ENCODE results near the gene ARSJ. TPM values are rescaled to one million over a fixed set of nuclear protein-coding genes. Genes with fewer than 3 reads are reported as not detected.

Gene ARSJ
- total and polyA plus RNA-seq, 2 of the 8 experiments (the other 6 are each of a cell fraction or from before 2014, with no cell fraction given) = 1.4 to 6.3 TPM

DNA sequence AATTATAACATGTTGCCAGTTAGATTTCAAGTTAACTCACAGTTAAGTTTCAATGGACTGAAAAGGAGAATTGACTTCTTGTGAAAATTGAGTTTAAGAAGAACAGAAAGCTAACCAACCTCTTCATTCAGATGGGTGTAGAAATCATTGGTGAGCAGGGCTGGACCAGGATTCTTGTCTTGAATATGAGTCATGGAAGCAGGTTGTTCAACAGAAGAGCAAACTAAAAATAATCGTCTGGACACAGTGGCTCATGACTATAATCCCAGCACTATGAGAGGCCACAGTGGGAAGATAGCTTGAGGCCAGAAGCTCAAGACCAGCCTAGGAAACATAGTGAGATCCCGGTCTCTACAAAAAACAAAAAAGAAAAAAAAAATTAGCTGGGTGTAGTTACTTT, 98.2 kb downstream of the ARSJ start:
- FAIRE-seq = no peak
- peak overlapping the region; percentile 33; the same call in 1 of the 2 replicates for H2AFZ ChIP-seq (ENCODE audit: low read length)
- H2BK5ac ChIP-seq (ENCODE audit: low read depth, low read length) = no peak overlapping the region
- H3K79me1 ChIP-seq (ENCODE audit: low read depth, low read length) = no peaks in the 10 kb centered on the region
- no peak overlapping the region for H3K9ac ChIP-seq (replicated peaks in 1 of 4; ENCODE audit: extremely low read depth in 1 of 4, low read depth in 3 of 4, low read length in 3 of 4)
- H3K9me3 ChIP-seq (ENCODE audit: insufficient read depth in 2 of 2, low read depth in 1 of 2, low read length in 1 of 2) = no peaks in the 10 kb centered on the region
- no peak for DNase-seq (ENCODE audit: low read depth in 1 of 2, low spot score in 2 of 2)
- no peak overlapping the region for H3K14ac ChIP-seq (ENCODE audit: insufficient read length)
- no peaks in the 10 kb centered on the region for H4K20me1 ChIP-seq (replicated peaks in 1 of 2; ENCODE audit: control insufficient read depth in 1 of 2, insufficient read depth in 2 of 2, low read length in 2 of 2)
- TF ChIP-seq CBX5 (IDR thresholded peaks at IDR 0.05; ENCODE audit: low read depth, low read length) (no peak), NRF1 (IDR thresholded peaks at IDR 0.05; ENCODE audit: low read depth, low read length) (no peak), SP2 (IDR thresholded peaks at IDR 0.05; ENCODE audit: low read length) (no peak), CEBPB (IDR thresholded peaks at IDR 0.05; ENCODE audit: low read depth, low read length) (no peak), RXRA (IDR thresholded peaks at IDR 0.05; ENCODE audit: insufficient read depth, low read depth, low read length) (no peak), ASH2L (IDR thresholded peaks at IDR 0.05; ENCODE audit: low read length) (no peak), TAF7 (optimal IDR thresholded peaks at IDR 0.05; ENCODE audit: borderline replicate concordance, low read depth, low read length) (no peak), SIN3A (conservative IDR thresholded peaks at IDR 0.05 in 1 of 2, IDR thresholded peaks at IDR 0.05 in 1 of 2; ENCODE audit: low read depth in 1 of 2, low read length in 2 of 2) (no peak), GABPA (IDR thresholded peaks at IDR 0.05; ENCODE audit: borderline replicate concordance, insufficient read depth, low read length) (no peak), HDAC6 (IDR thresholded peaks at IDR 0.05; ENCODE audit: low read depth, low read length) (no peak), TAF1 (IDR thresholded peaks at IDR 0.05; ENCODE audit: low read depth, low read length) (no peak), ZNF274 (IDR thresholded peaks at IDR 0.05; ENCODE audit: borderline replicate concordance, extremely low read depth, low read length) (no peak)
- no peak overlapping the region for H2BK15ac ChIP-seq (ENCODE audit: low read length)
- H3K18ac ChIP-seq (ENCODE audit: extremely low read depth, low read length) = no peak overlapping the region
- 87% methylated on average over 2 of the region's 2 CpGs; no CpG with 5 or more reads in 1 of the 2 experiments for WGBS, 2 experiments (ENCODE audit: extremely low coverage in 1 of 2, insufficient coverage in 1 of 2, insufficient read length in 1 of 2, insufficient replicate concordance in 2 of 2, low coverage in 1 of 2, low lambda C conversion rate in 2 of 2, missing lambda C conversion rate in 1 of 2)
- no peak overlapping the region for H3K4ac ChIP-seq (replicated peaks; ENCODE audit: insufficient read length, low read depth, low read length)
- no peak overlapping the region for H3K23ac ChIP-seq (ENCODE audit: insufficient read length)
- no peaks in the 10 kb centered on the region for H3K36me3 ChIP-seq (ENCODE audit: control insufficient read depth in 2 of 4, insufficient read depth in 4 of 4, low read length in 3 of 4)
- ChIA-PET CTCF (ENCODE audit: partially characterized antibody) (interaction anchor here (1.2 kb wide), 1 partner anchor 809 kb away, joined by 3 read pairs; no protein-coding TSS in a partner anchor), POLR2A (ENCODE audit: partially characterized antibody) (no interaction called here)
- H3K4me2 ChIP-seq (ENCODE audit: insufficient read depth in 1 of 2, low read depth in 2 of 2, low read length in 2 of 2) = no peak overlapping the region
- H3K27me3 ChIP-seq (replicated peaks in 1 of 4; ENCODE audit: control insufficient read depth in 3 of 4, extremely low read depth in 1 of 4, insufficient read depth in 3 of 4, low read length in 3 of 4) = no peaks in the 10 kb centered on the region
- no peak overlapping the region for H4K91ac ChIP-seq (replicated peaks; ENCODE audit: insufficient read length, low read length)
- H3K56ac ChIP-seq (replicated peaks; ENCODE audit: insufficient read length, low read depth, low read length) = no peak overlapping the region
- H2BK12ac ChIP-seq (ENCODE audit: low read depth, low read length) = no peak overlapping the region
- H4K8ac ChIP-seq (ENCODE audit: extremely low read depth, insufficient read depth, low read length) = no peak overlapping the region
- H4K5ac ChIP-seq (ENCODE audit: insufficient read length, low read depth, low read length) = no peak overlapping the region
- peaks cover 0 to 2% (median 0%) of the 10 kb centered on the region in 4 experiments; a peak in 2 of 7 replicates for H3K4me1 ChIP-seq (replicated peaks in 1 of 4; ENCODE audit: control insufficient read depth in 3 of 4, insufficient read depth in 4 of 4, low read length in 3 of 4)
- no peak overlapping the region for H2BK120ac ChIP-seq (replicated peaks; ENCODE audit: low read depth, low read length)
- H3K23me2 ChIP-seq (ENCODE audit: low read depth, low read length) = no peaks in the 10 kb centered on the region
- H3K79me2 ChIP-seq (ENCODE audit: control insufficient read depth in 1 of 2, insufficient read depth in 2 of 2, low read length in 2 of 2) = no peaks in the 10 kb centered on the region
- no peak overlapping the region for H3K27ac ChIP-seq (ENCODE audit: low read depth, low read length)
- no peak overlapping the region for H2AK5ac ChIP-seq (ENCODE audit: low read depth, low read length)
- H2BK20ac ChIP-seq (ENCODE audit: low read length) = no peak overlapping the region
- H3K4me3 ChIP-seq (ENCODE audit: extremely low read depth in 1 of 4, insufficient read depth in 2 of 4, low read depth in 3 of 4, low read length in 4 of 4) = no peak overlapping the region

Data from H1 (cell line).